ENCODE data around the gene APOL5.

GRCh38 chr22:35686298-35686697 lies 31.4 kb upstream of the APOL5 start:
- TF ChIP-seq CTCF (IDR thresholded peaks at IDR 0.05; ENCODE audit: low read depth, low read length): no peak
- no peak for TF ChIP-seq POLR2A (IDR thresholded peaks at IDR 0.05; ENCODE audit: extremely low read depth, insufficient read length)

Data from NB4 (cell line).